H1 (cell line): Measurements from ENCODE around the gene CFLAR. TPM values are rescaled to one million over a fixed set of nuclear protein-coding genes. Genes with fewer than 3 reads are reported as not detected.

Experiments
- BACH1 ChIP-seq: IDR thresholded peaks from 2 replicates; pipeline ENCODE4 v1.6.1; 2012; ENCODE audit warnings: low read length, improper control_type of control experiment
- KDM1A ChIP-seq: fragments of 200-600, 300-600 bp; sonication (generic); IDR thresholded peaks from 2 replicates; pipeline ENCODE4 v1.7.1; 2016; ENCODE audit warnings: mild to moderate bottlenecking, low read length, borderline replicate concordance
- KDM4A ChIP-seq: IDR thresholded peaks from one replicate; pipeline ENCODE4 v1.7.1; 2012; ENCODE audit warnings: low read depth, mild to moderate bottlenecking, moderate library complexity, low read length, inconsistent platforms; ENCODE audit not compliant: severe bottlenecking
- NANOG ChIP-seq: IDR thresholded peaks from 2 replicates; pipeline ENCODE4 v1.6.1; 2011; ENCODE audit warnings: low read length, low read depth, mild to moderate bottlenecking, inconsistent platforms; ENCODE audit not compliant: insufficient read depth, poor library complexity, severe bottlenecking
- RAD21 ChIP-seq, 2 experiments: IDR thresholded peaks in 1 of 2; conservative IDR thresholded peaks in 1 of 2; 2 replicates each; pipeline ENCODE4 v1.6.1; 2011; ENCODE audit warnings: low read depth in 2 of 2, low read length in 2 of 2, improper control_type of control experiment in 1 of 2, inconsistent platforms in 1 of 2, mild to moderate bottlenecking in 1 of 2, moderate library complexity in 1 of 2
- RBBP5 ChIP-seq: IDR thresholded peaks from 2 replicates; pipeline ENCODE4 v1.7.1; 2012; ENCODE audit warnings: low read depth, mild to moderate bottlenecking, inconsistent platforms, low read length, moderate library complexity, borderline replicate concordance
- SP2 ChIP-seq: IDR thresholded peaks from 2 replicates; pipeline ENCODE4 v1.6.1; 2012; ENCODE audit warnings: mild to moderate bottlenecking, low read length, inconsistent platforms
- TAF7 ChIP-seq: optimal IDR thresholded peaks from 2 replicates; pipeline ENCODE3; 2011; ENCODE audit warnings: low read depth, mild to moderate bottlenecking, inconsistent platforms, low read length, moderate library complexity, borderline replicate concordance
- TBP ChIP-seq: IDR thresholded peaks from 2 replicates; pipeline ENCODE4 v1.6.1; 2011; ENCODE audit warnings: low read depth, low read length, improper control_type of control experiment
- polyA plus RNA-seq, 7 experiments: library from polyadenylated mRNA; depleted of rRNA in 3 of 7; stranded (reverse) in 5 of 7; unstranded in 2 of 7; fragments of >200 nt in 5 of 7; fragments of 200-250 nt in 2 of 7; gene quantifications; 1 replicate in 5 of 7; 2 replicates in 1 of 7; 4 replicates in 1 of 7; pipeline versions ENCODE4 v1.2.1 to v1.2.3, GENCODE V29; 2011 to 2013; ENCODE audit warnings: missing spikeins in 2 of 7, mixed read lengths in 2 of 7
- total RNA-seq: library from RNA; stranded (reverse); fragmentation: NEBNext Ultra II Directional; extraction: Animal tissue kit (Norgen Biotek cat#: 25700); gene quantifications from 2 replicates; pipeline ENCODE4 v1.2.1, GENCODE V29; 2021

CFLAR gene
- total and polyA plus RNA-seq, 2 of the 8 experiments (the other 6 are each of a cell fraction or from before 2014, with no cell fraction given): 1.1 to 3.9 TPM

- TF ChIP-seq RAD21 (IDR thresholded peaks at IDR 0.05 in 1 of 2, conservative IDR thresholded peaks at IDR 0.05 in 1 of 2; ENCODE audit: low read depth in 2 of 2, low read length in 2 of 2): no peak
- TF ChIP-seq BACH1: no peak
- TF ChIP-seq TAF7: no peak
- TF ChIP-seq RBBP5: no peak
- no peak for TF ChIP-seq KDM1A
- no peak for TF ChIP-seq TBP
- no peak for TF ChIP-seq SP2
- TF ChIP-seq NANOG: no peak
- TF ChIP-seq KDM4A: no peak
Measured at GRCh38 chr2:201152999-201153815, 37.2 kb downstream of the CFLAR start (continued).
